Mesenchymal stem cell (in vitro differentiated cells and primary cell): ENCODE results near the gene RAB39B.
"Not testable (repeated sequence)": the region's sequence is repeated elsewhere in the genome, so short reads cannot be mapped to it uniquely, and the experiment has no call there.

Experiments
- DNase-seq: peaks from one replicate; pipeline ENCODE4 v3.0.0-alpha.2; 2013
- H2AFZ ChIP-seq: one replicate; pipeline ENCODE4 v1.6.1; 2013; ENCODE audit warnings: low read depth, mild to moderate bottlenecking, control low read depth, inconsistent platforms, low read length, moderate library complexity
- H2AK5ac ChIP-seq: 2 replicates; pipeline ENCODE4 v1.6.1; 2013; ENCODE audit warnings: low read length, moderate library complexity, mild to moderate bottlenecking, inconsistent platforms; ENCODE audit not compliant: severe bottlenecking
- H2BK120ac ChIP-seq: one replicate; pipeline ENCODE4 v1.6.1; 2013; ENCODE audit warnings: low read depth, mild to moderate bottlenecking, inconsistent platforms, low read length, moderate library complexity
- H2BK12ac ChIP-seq, 2 experiments: one replicate each; pipeline ENCODE4 v1.6.1; 2013; ENCODE audit warnings: inconsistent platforms in 2 of 2, low read length in 2 of 2, mild to moderate bottlenecking in 2 of 2, moderate library complexity in 2 of 2, control low read depth in 1 of 2
- H2BK15ac ChIP-seq: one replicate; pipeline ENCODE4 v1.6.1; 2013; ENCODE audit warnings: mild to moderate bottlenecking, low read depth, inconsistent platforms; ENCODE audit not compliant: poor library complexity, severe bottlenecking
- H2BK5ac ChIP-seq: 2 replicates; pipeline ENCODE4 v1.6.1; 2013; ENCODE audit warnings: low read depth, mild to moderate bottlenecking, low read length, control low read depth, inconsistent platforms; ENCODE audit not compliant: poor library complexity, severe bottlenecking
- H3K14ac ChIP-seq, 2 experiments: one replicate each; pipeline ENCODE4 v1.6.1; 2013; ENCODE audit warnings: inconsistent platforms in 2 of 2, low read length in 2 of 2, control low read depth in 1 of 2, mild to moderate bottlenecking in 1 of 2, moderate library complexity in 1 of 2
- H3K18ac ChIP-seq, 2 experiments: one replicate each; pipeline ENCODE4 v1.6.1; 2013; ENCODE audit warnings: inconsistent platforms in 2 of 2, low read length in 2 of 2, control low read depth in 1 of 2, low read depth in 1 of 2, mild to moderate bottlenecking in 1 of 2
- H3K23ac ChIP-seq, 2 experiments: one replicate each; pipeline ENCODE4 v1.6.1; 2013; ENCODE audit warnings: inconsistent platforms in 2 of 2, low read length in 2 of 2, mild to moderate bottlenecking in 2 of 2, moderate library complexity in 2 of 2, control low read depth in 1 of 2
- H3K27ac ChIP-seq: 2 replicates; pipeline ENCODE4 v1.5.1; 2013; ENCODE audit warnings: mild to moderate bottlenecking, moderate library complexity, low read length, control low read depth, inconsistent platforms; ENCODE audit not compliant: poor library complexity, severe bottlenecking
- H3K27me3 ChIP-seq, 2 experiments: 2 replicates each; pipeline versions ENCODE4 v1.6.1 to v1.7.0; 2013; ENCODE audit warnings: low read length in 2 of 2, mild to moderate bottlenecking in 2 of 2, moderate library complexity in 2 of 2, control low read depth in 1 of 2, inconsistent platforms in 1 of 2; ENCODE audit not compliant: control insufficient read depth in 1 of 2, insufficient read depth in 1 of 2
- H3K36me3 ChIP-seq, 2 experiments: 2 replicates each; pipeline versions ENCODE4 v1.6.1 to v1.7.0; 2013; ENCODE audit warnings: low read length in 2 of 2, control low read depth in 1 of 2, inconsistent platforms in 1 of 2, low read depth in 1 of 2, mild to moderate bottlenecking in 1 of 2; ENCODE audit not compliant: insufficient read depth in 2 of 2, control insufficient read depth in 1 of 2
- H3K4ac ChIP-seq, 2 experiments: one replicate each; pipeline ENCODE4 v1.6.1; 2013; ENCODE audit warnings: inconsistent platforms in 2 of 2, low read length in 2 of 2, mild to moderate bottlenecking in 2 of 2, moderate library complexity in 2 of 2, control low read depth in 1 of 2, low read depth in 1 of 2
- H3K4me1 ChIP-seq: 2 replicates; pipeline ENCODE4 v1.6.1; 2013; ENCODE audit warnings: low read depth, low read length, control low read depth; ENCODE audit not compliant: control insufficient read depth, insufficient read depth
- H3K4me2 ChIP-seq: 2 replicates; pipeline ENCODE4 v1.6.1; 2013; ENCODE audit warnings: low read length, mild to moderate bottlenecking, inconsistent platforms; ENCODE audit not compliant: poor library complexity, severe bottlenecking
- H3K4me3 ChIP-seq, 2 experiments: 2 replicates each; pipeline versions ENCODE4 v1.5.1 to v1.7.0; 2013; ENCODE audit warnings: low read length in 2 of 2, mild to moderate bottlenecking in 2 of 2, control low read depth in 1 of 2, low read depth in 1 of 2; ENCODE audit not compliant: insufficient read depth in 1 of 2
- H3K79me1 ChIP-seq: replicated peaks from 2 replicates; pipeline ENCODE4 v1.6.1; 2013; ENCODE audit warnings: mild to moderate bottlenecking, control low read depth, low read length, inconsistent platforms; ENCODE audit not compliant: poor library complexity, severe bottlenecking
- H3K9ac ChIP-seq: 2 replicates; pipeline ENCODE4 v1.7.0; 2013; ENCODE audit warnings: mild to moderate bottlenecking, low read length, moderate library complexity
- H3K9me3 ChIP-seq: 2 replicates; pipeline ENCODE4 v1.7.0; 2013; ENCODE audit warnings: mild to moderate bottlenecking, low read length; ENCODE audit not compliant: control insufficient read depth
- H4K8ac ChIP-seq: one replicate; pipeline ENCODE4 v1.6.1; 2013; ENCODE audit warnings: inconsistent platforms, mild to moderate bottlenecking, low read length, moderate library complexity
- H4K91ac ChIP-seq: one replicate; pipeline ENCODE4 v1.6.1; 2013; ENCODE audit warnings: mild to moderate bottlenecking, low read length, inconsistent platforms
- WGBS: methylation state at CpG from one replicate; pipeline ENCODE4 v1.1.7; 2013; ENCODE audit warnings: mixed read lengths; 5-methylcytosine and 5-hydroxymethylcytosine counted together

The RAB39B gene

DNA sequence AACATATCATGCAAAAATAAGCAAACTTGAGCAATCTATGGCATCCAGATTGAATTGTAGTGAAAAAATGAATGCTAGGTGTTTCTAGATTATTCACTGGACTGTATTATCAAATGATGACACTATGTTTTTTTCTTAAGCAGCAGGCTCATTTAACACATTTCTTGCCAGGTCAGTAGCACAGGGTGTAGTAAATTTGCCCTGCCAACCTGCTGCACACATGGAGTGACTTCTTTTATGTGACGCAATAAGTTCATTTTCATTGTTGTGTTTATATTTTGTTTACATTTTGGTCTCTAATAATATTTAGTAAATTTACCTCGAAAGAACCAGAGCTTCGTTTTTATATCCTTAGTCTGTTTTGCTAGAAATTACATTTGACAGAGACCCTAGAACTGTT lies 38.5 kb downstream of the RAB39B start:
- Histone ChIP-seq H3K4me3 (no peak overlapping the region), H3K4ac (no peak overlapping the region), H3K14ac (no peak overlapping the region)

GRCh38 chrX:155223746-155224145 lies 40.5 kb downstream of the RAB39B start:
- H4K91ac ChIP-seq, H3K4me3 ChIP-seq, H4K8ac ChIP-seq, H2BK15ac ChIP-seq, H2AK5ac ChIP-seq, H3K27me3 ChIP-seq, H3K9ac ChIP-seq, H3K4me2 ChIP-seq, H3K4me1 ChIP-seq, DNase-seq, H3K23ac ChIP-seq, H3K14ac ChIP-seq, H3K4ac ChIP-seq, H2BK120ac ChIP-seq, H2AFZ ChIP-seq, H2BK12ac ChIP-seq, H3K18ac ChIP-seq, H3K27ac ChIP-seq, H3K9me3 ChIP-seq, H3K79me1 ChIP-seq, H2BK5ac ChIP-seq: not testable (repeated sequence)
- 100% methylated on average over 7 of the region's 30 CpGs for WGBS
- peaks cover 9 to 30% of the 10 kb centered on the region in 2 experiments for H3K36me3 ChIP-seq

More for the DNA sequence above, 38.5 kb downstream of the RAB39B start:
- no peak overlapping the region for H2AFZ ChIP-seq
- H3K23ac ChIP-seq: no peak overlapping the region
- no peak overlapping the region for H3K18ac ChIP-seq
- H3K27ac ChIP-seq: no peak overlapping the region
- peaks cover 1% of the 10 kb centered on the region for H3K79me1 ChIP-seq
- H2BK120ac ChIP-seq: no peak overlapping the region
- WGBS: 100% methylated on average over 2 of the region's 3 CpGs
- H4K91ac ChIP-seq: no peak overlapping the region
- H2BK12ac ChIP-seq: no peak overlapping the region
- no peak overlapping the region for H3K9ac ChIP-seq
- no peak overlapping the region for H2BK15ac ChIP-seq
- no peak overlapping the region for H4K8ac ChIP-seq
- H3K27me3 ChIP-seq: no peaks in the 10 kb centered on the region
- no peak overlapping the region for H3K4me2 ChIP-seq
- H2AK5ac ChIP-seq: no peak overlapping the region
- no peaks in the 10 kb centered on the region for H3K9me3 ChIP-seq
- H2BK5ac ChIP-seq: no peak overlapping the region
- no peak for DNase-seq
- no peaks in the 10 kb centered on the region for H3K4me1 ChIP-seq
- H3K36me3 ChIP-seq: peaks cover 9 to 33% of the 10 kb centered on the region in 2 experiments

DNA sequence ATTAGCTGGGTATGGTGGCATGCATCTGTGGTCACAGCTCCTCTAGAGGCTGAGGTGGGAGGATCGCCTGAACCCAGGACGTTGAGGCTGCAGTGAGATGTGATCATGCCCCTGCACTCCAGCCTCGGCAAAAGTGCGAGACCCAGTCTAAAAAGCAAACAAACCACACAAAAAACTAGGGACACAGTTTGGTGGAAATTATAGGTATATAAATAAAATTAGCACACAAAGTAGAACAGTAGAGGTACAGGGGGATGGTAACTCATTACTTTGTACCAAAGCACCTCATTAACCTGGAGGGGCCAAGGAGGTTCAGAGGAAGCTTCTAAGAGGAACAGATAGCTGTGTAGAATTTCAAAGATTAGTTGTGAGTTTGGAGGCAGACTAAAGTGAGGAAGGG lies 42.9 kb downstream of the RAB39B start:
- no peak for DNase-seq
- Histone ChIP-seq H2BK15ac (no peak overlapping the region), H3K23ac (no peak overlapping the region), H3K27ac (no peak overlapping the region), H2BK5ac (no peak overlapping the region), H3K27me3 (no peaks in the 10 kb centered on the region), H3K36me3 (peaks cover 9 to 13% of the 10 kb centered on the region in 2 experiments), H3K79me1 (no peaks in the 10 kb centered on the region), H2BK12ac (no peak overlapping the region), H3K4ac (no peak overlapping the region), H2AFZ (no peak overlapping the region), H3K4me3 (no peak overlapping the region), H4K91ac (no peak overlapping the region), H3K4me2 (no peak overlapping the region), H3K14ac (no peak overlapping the region), H3K18ac (no peak overlapping the region), H3K9ac (no peak overlapping the region), H3K9me3 (no peaks in the 10 kb centered on the region), H2BK120ac (no peak overlapping the region), H4K8ac (no peak overlapping the region), H2AK5ac (no peak overlapping the region), H3K4me1 (no peaks in the 10 kb centered on the region)
- no CpG with 5 or more reads among the region's 4 CpGs for WGBS

- DNase-seq: no peak
- Histone ChIP-seq H2BK15ac (no peak overlapping the region), H4K91ac (no peak overlapping the region), H3K18ac (no peak overlapping the region), H3K4me1 (no peaks in the 10 kb centered on the region), H3K9ac (no peak overlapping the region), H3K23ac (no peak overlapping the region), H3K4ac (no peak overlapping the region), H3K79me1 (no peaks in the 10 kb centered on the region), H2AFZ (no peak overlapping the region), H3K27ac (no peak overlapping the region), H2BK120ac (no peak overlapping the region), H3K14ac (no peak overlapping the region), H2BK5ac (no peak overlapping the region), H2BK12ac (no peak overlapping the region), H3K9me3 (no peaks in the 10 kb centered on the region), H4K8ac (no peak overlapping the region), H2AK5ac (no peak overlapping the region), H3K36me3 (peaks cover 9 to 13% of the 10 kb centered on the region in 2 experiments), H3K4me3 (no peak overlapping the region), H3K27me3 (no peaks in the 10 kb centered on the region), H3K4me2 (no peak overlapping the region)
- WGBS: 95% methylated on average over 2 of the region's 2 CpGs
Measured at GRCh38 chrX:155218777-155219176, 45.5 kb downstream of the RAB39B start.
